Smooth muscle cell (in vitro differentiated cells): Measurements from ENCODE around the gene RGL2. TPM values are rescaled to one million over a fixed set of nuclear protein-coding genes. Genes with fewer than 3 reads are reported as not detected.
A peak's percentile ranks its signal among the peaks of the same experiment; 100 is the strongest.
"Not testable (repeated sequence)": the region's sequence is repeated elsewhere in the genome, so short reads cannot be mapped to it uniquely, and the experiment has no call there.

ENCODE experiments used
- DNase-seq: peaks from one replicate; lab custom pipeline; 2025; ENCODE audit not compliant: unreplicated experiment; lab: John Stamatoyannopoulos, UW
- H2AFZ ChIP-seq: fragments of 200-600 bp; sonication (generic); 2 replicates; pipeline ENCODE4 v1.6.0; 2016; ENCODE audit warnings: antibody characterized with exemption, low read depth, mild to moderate bottlenecking
- H3F3A ChIP-seq: fragments of 200-600 bp; sonication (generic); 2 replicates; pipeline ENCODE4 v1.6.0; 2017; ENCODE audit warnings: antibody characterized with exemption, low read depth
- H3K27ac ChIP-seq: fragments of 200-600 bp; sonication (generic); 2 replicates; pipeline ENCODE4 v1.5.1; 2016; ENCODE audit warnings: low read depth, mild to moderate bottlenecking
- H3K27me3 ChIP-seq: fragments of 200-600 bp; sonication (generic); 2 replicates; pipeline ENCODE4 v1.6.1; 2016; ENCODE audit warnings: low read depth, mild to moderate bottlenecking
- H3K36me3 ChIP-seq: fragments of 200-600 bp; sonication (generic); 2 replicates; pipeline ENCODE4 v1.5.1; 2016; ENCODE audit warnings: low read depth
- H3K4me1 ChIP-seq: fragments of 200-600 bp; sonication (generic); 2 replicates; pipeline ENCODE4 v1.5.1; 2016; ENCODE audit warnings: low read depth
- H3K4me2 ChIP-seq: fragments of 200-600 bp; sonication (generic); 2 replicates; pipeline ENCODE4 v1.6.0; 2016; ENCODE audit warnings: mild to moderate bottlenecking
- H3K4me3 ChIP-seq: fragments of 200-600 bp; sonication (generic); 2 replicates; pipeline ENCODE4 v1.5.1; 2016; ENCODE audit warnings: mild to moderate bottlenecking
- H3K79me2 ChIP-seq: fragments of 200-600 bp; sonication (generic); 2 replicates; pipeline ENCODE4 v1.6.0; 2016; ENCODE audit warnings: low read depth, mild to moderate bottlenecking
- H3K9ac ChIP-seq: fragments of 200-600 bp; sonication (generic); 2 replicates; pipeline ENCODE4 v1.6.0; 2016; ENCODE audit warnings: low read depth
- H3K9me3 ChIP-seq: fragments of 200-600 bp; sonication (generic); replicated peaks from 2 replicates; pipeline ENCODE4 v1.5.1; 2016; ENCODE audit warnings: low read depth
- H4K20me1 ChIP-seq: fragments of 200-600 bp; sonication (generic); 2 replicates; pipeline ENCODE4 v1.6.0; 2016; ENCODE audit warnings: low read depth
- CTCF ChIP-seq: fragments of 200-600 bp; sonication (generic); IDR thresholded peaks from 2 replicates; pipeline ENCODE4 v1.5.1; 2017; ENCODE audit warnings: borderline replicate concordance, mild to moderate bottlenecking, antibody characterized with exemption; ENCODE audit not compliant: insufficient read depth, poor library complexity, severe bottlenecking
- WGBS: methylation state at CpG from one replicate; pipeline ENCODE4 v1.1.7; 2016; ENCODE audit warnings: low lambda C conversion rate; 5-methylcytosine and 5-hydroxymethylcytosine counted together
- polyA plus RNA-seq: library from polyadenylated mRNA; unstranded; fragments of >200 nt; fragmentation: Nextera tagmentation; extraction: Ambion mirVana; gene quantifications from 2 replicates; pipeline ENCODE4 v1.2.1, GENCODE V29; 2016
- total RNA-seq: library from RNA; depleted of rRNA; stranded (reverse); fragments of >200 nt; gene quantifications from 2 replicates; pipeline ENCODE4 v1.2.3, GENCODE V29; 2014

The RGL2 gene
- total and polyA plus RNA-seq, 2 experiments from 2014 or later = 21.8 to 58.7 TPM

- Histone ChIP-seq H3F3A (no peaks in the 10 kb centered on the region), H3K4me3 (no peak overlapping the region), H3K36me3 (no peaks in the 10 kb centered on the region), H3K9ac (no peak overlapping the region), H3K4me2 (peak overlapping the region; percentile 20), H4K20me1 (no peaks in the 10 kb centered on the region), H3K4me1 (no peaks in the 10 kb centered on the region), H2AFZ (no peak overlapping the region), H3K27me3 (no peaks in the 10 kb centered on the region), H3K9me3 (no peaks in the 10 kb centered on the region), H3K27ac (no peak overlapping the region), H3K79me2 (no peaks in the 10 kb centered on the region)
- DNase-seq = no peak
- 23% methylated on average over 22 of the region's 22 CpGs for WGBS
- peak; percentile 43 for TF ChIP-seq CTCF
These were observed 46.3 kb upstream of the RGL2 start for GRCh38 chr6:33344701-33345697.

- no peak for TF ChIP-seq CTCF
- Histone ChIP-seq H3K79me2 (no peaks in the 10 kb centered on the region), H3K4me3 (no peak overlapping the region), H3K9me3 (no peaks in the 10 kb centered on the region), H3K27ac (no peak overlapping the region), H3K27me3 (no peaks in the 10 kb centered on the region), H3K36me3 (no peaks in the 10 kb centered on the region), H3F3A (no peaks in the 10 kb centered on the region), H4K20me1 (no peaks in the 10 kb centered on the region), H3K4me2 (no peak overlapping the region), H3K9ac (no peak overlapping the region), H2AFZ (no peak overlapping the region), H3K4me1 (no peaks in the 10 kb centered on the region)
- DNase-seq = no peak
- WGBS = 91% methylated on average over 6 of the region's 6 CpGs
These were observed 45.3 kb upstream of the RGL2 start for GRCh38 chr6:33343953-33344611.

- not testable (repeated sequence) for H3K27me3 ChIP-seq, H3K79me2 ChIP-seq, H3K4me3 ChIP-seq, H3K27ac ChIP-seq, H3K4me2 ChIP-seq, H3K9me3 ChIP-seq, H3K36me3 ChIP-seq, H3K4me1 ChIP-seq, H2AFZ ChIP-seq, H4K20me1 ChIP-seq, H3K9ac ChIP-seq, H3F3A ChIP-seq, DNase-seq
- 95% methylated on average over 7 of the region's 7 CpGs for WGBS
These were observed 44.8 kb upstream of the RGL2 start for GRCh38 chr6:33343606-33343952.

GRCh38 chr6:33339193-33339592, 40.5 kb upstream of the RGL2 start:
- no peak overlapping the region for H3K27ac ChIP-seq
- no peak overlapping the region for H3K4me3 ChIP-seq
- H3K9ac ChIP-seq = no peak overlapping the region
- no peak for TF ChIP-seq CTCF
- 93% methylated on average over 6 of the region's 6 CpGs for WGBS
- H4K20me1 ChIP-seq = no peaks in the 10 kb centered on the region
- H3K36me3 ChIP-seq = no peaks in the 10 kb centered on the region
- no peaks in the 10 kb centered on the region for H3F3A ChIP-seq
- no peak overlapping the region for H2AFZ ChIP-seq
- H3K9me3 ChIP-seq = no peaks in the 10 kb centered on the region
- no peaks in the 10 kb centered on the region for H3K79me2 ChIP-seq
- H3K4me2 ChIP-seq = no peak overlapping the region
- no peaks in the 10 kb centered on the region for H3K27me3 ChIP-seq
- H3K4me1 ChIP-seq = no peaks in the 10 kb centered on the region
- no peak for DNase-seq
